ENCODE results near the gene COQ9.

COQ9 gene

DNA sequence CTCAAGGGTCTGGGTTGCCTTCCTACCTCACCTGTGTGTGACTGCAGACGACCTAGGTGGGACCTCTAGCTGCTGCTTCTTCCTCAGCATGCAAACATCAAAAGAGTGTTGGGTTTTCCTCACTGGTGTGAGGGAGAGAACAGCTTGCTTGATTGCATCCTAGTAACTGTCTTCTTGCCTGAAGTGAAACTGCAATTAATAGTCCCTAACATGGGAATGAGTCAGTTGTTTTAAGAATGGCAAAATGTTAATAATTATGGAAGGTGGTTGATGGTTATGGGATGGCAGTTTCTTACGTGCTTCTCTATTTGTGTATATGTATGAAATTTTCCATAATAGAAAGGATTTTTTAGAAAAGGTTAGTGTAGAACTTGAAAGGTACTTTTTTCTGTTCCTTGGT is 21.1 kb downstream of the COQ9 start:
- Histone ChIP-seq H3K9me3 (ENCODE audit: insufficient read depth, low read length, severe bottlenecking) (no peaks in the 10 kb centered on the region), H3K79me2 (ENCODE audit: insufficient read depth, low read length) (peaks cover 21% of the 10 kb centered on the region), H2AFZ (ENCODE audit: low read depth, low read length) (no peak overlapping the region), H3K4me2 (ENCODE audit: insufficient read depth, low read length) (no peak overlapping the region), H3K4me1 (ENCODE audit: insufficient read depth, low read length) (peaks cover 17% of the 10 kb centered on the region), H3K4me3 (ENCODE audit: low read depth in 1 of 2, low read length in 2 of 2) (no peak overlapping the region), H3K27me3 (ENCODE audit: insufficient read depth, low read length, poor library complexity) (no peaks in the 10 kb centered on the region), H3K36me3 (ENCODE audit: insufficient read depth, low read length) (peaks cover 93% of the 10 kb centered on the region), H3K27ac (ENCODE audit: low read length) (no peak overlapping the region), H4K20me1 (ENCODE audit: insufficient read depth, low read length) (peaks cover 6% of the 10 kb centered on the region), H3K9ac (ENCODE audit: low read depth, low read length) (no peak overlapping the region)
- no peak for TF ChIP-seq EZH2 (IDR thresholded peaks at IDR 0.05; ENCODE audit: borderline replicate concordance, low read depth, low read length, severe bottlenecking)
- TF ChIP-seq CTCF (IDR thresholded peaks at IDR 0.05; ENCODE audit: borderline replicate concordance, extremely low read depth, low read length, poor library complexity, severe bottlenecking), result no peak
- DNase-seq (no peak), ATAC-seq (ENCODE audit: insufficient read depth, low read depth) (no peak)

DNA sequence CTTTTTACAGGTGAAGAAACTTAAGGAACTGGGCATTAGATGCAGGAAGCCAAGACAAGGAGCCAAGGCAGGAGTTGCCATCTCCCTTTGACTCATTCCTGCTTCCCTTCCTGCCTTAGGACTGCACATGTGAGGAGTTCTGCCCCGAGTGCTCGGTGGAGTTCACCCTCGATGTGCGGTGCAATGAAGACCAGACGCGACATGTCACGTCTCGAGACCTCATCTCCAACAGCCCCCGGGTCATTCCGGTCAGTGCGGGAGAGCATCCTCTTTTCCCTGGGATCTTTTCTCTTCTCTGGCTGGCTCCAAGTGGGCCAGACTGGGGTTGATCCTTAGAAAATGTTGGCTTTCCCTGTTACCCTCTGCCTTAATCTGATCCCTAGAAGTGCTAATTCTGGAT is 21.8 kb downstream of the COQ9 start:
- Histone ChIP-seq H3K79me2 (ENCODE audit: insufficient read depth, low read length) (peaks cover 14% of the 10 kb centered on the region), H3K27ac (ENCODE audit: low read length) (no peak overlapping the region), H3K36me3 (ENCODE audit: insufficient read depth, low read length) (peaks cover 88% of the 10 kb centered on the region), H2AFZ (ENCODE audit: low read depth, low read length) (no peak overlapping the region), H3K4me1 (ENCODE audit: insufficient read depth, low read length) (peaks cover 10% of the 10 kb centered on the region), H3K9ac (ENCODE audit: low read depth, low read length) (no peak overlapping the region), H4K20me1 (ENCODE audit: insufficient read depth, low read length) (peaks cover 6% of the 10 kb centered on the region), H3K4me3 (ENCODE audit: low read depth in 1 of 2, low read length in 2 of 2) (no peak overlapping the region), H3K4me2 (ENCODE audit: insufficient read depth, low read length) (no peak overlapping the region), H3K27me3 (ENCODE audit: insufficient read depth, low read length, poor library complexity) (no peaks in the 10 kb centered on the region), H3K9me3 (ENCODE audit: insufficient read depth, low read length, severe bottlenecking) (no peaks in the 10 kb centered on the region)
- TF ChIP-seq CTCF (IDR thresholded peaks at IDR 0.05; ENCODE audit: borderline replicate concordance, extremely low read depth, low read length, poor library complexity, severe bottlenecking) (no peak), EZH2 (IDR thresholded peaks at IDR 0.05; ENCODE audit: borderline replicate concordance, low read depth, low read length, severe bottlenecking) (no peak)
- ATAC-seq (ENCODE audit: insufficient read depth, low read depth) (no peak), DNase-seq (no peak)

DNA sequence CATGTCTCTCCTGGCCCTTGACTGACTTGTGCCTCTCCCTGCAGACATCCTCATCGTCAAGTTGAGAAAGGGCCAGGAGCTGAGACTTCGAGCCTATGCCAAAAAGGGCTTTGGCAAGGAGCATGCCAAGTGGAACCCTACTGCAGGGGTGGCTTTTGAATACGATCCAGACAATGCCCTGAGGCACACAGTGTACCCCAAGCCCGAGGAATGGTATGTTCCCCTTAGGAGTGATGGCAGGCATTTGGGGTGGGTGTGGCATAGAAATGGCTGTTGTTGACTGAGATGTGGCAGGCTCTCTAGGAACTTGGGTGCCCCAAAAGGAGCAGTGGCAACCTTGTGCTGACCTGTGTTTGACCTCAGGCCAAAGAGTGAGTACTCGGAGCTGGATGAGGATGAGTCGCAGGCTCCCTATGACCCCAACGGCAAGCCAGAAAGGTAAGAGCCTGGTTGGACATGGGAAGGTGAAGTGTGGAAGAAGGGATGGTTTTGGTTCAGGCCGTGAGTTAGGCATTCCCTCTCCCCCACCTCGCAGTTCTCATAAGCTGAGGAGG is 22.7 kb downstream of the COQ9 start:
- Histone ChIP-seq H3K4me2 (ENCODE audit: insufficient read depth, low read length) (no peak overlapping the region), H3K4me1 (ENCODE audit: insufficient read depth, low read length) (peaks cover 2% of the 10 kb centered on the region), H3K36me3 (ENCODE audit: insufficient read depth, low read length) (peaks cover 80% of the 10 kb centered on the region), H3K4me3 (ENCODE audit: low read depth in 1 of 2, low read length in 2 of 2) (no peak overlapping the region), H2AFZ (ENCODE audit: low read depth, low read length) (no peak overlapping the region), H3K9me3 (ENCODE audit: insufficient read depth, low read length, severe bottlenecking) (no peaks in the 10 kb centered on the region), H4K20me1 (ENCODE audit: insufficient read depth, low read length) (peaks cover 6% of the 10 kb centered on the region), H3K79me2 (ENCODE audit: insufficient read depth, low read length) (peaks cover 6% of the 10 kb centered on the region; the same call in 1 of the 2 replicates), H3K27ac (ENCODE audit: low read length) (no peak overlapping the region), H3K27me3 (ENCODE audit: insufficient read depth, low read length, poor library complexity) (no peaks in the 10 kb centered on the region), H3K9ac (ENCODE audit: low read depth, low read length) (no peak overlapping the region)
- ATAC-seq (ENCODE audit: insufficient read depth, low read depth) (no peak), DNase-seq (no peak)
- no peak for TF ChIP-seq EZH2 (IDR thresholded peaks at IDR 0.05; ENCODE audit: borderline replicate concordance, low read depth, low read length, severe bottlenecking)
- no peak for TF ChIP-seq CTCF (IDR thresholded peaks at IDR 0.05; ENCODE audit: borderline replicate concordance, extremely low read depth, low read length, poor library complexity, severe bottlenecking)

Measured in DND-41 (cell line).